Esophagus squamous epithelium (tissue), 5 donors: Measurements from ENCODE around the gene PIGBOS1. TPM values are rescaled to one million over a fixed set of nuclear protein-coding genes. Genes with fewer than 3 reads are reported as not detected.

Experiments
- DNase-seq: peaks from one replicate; lab custom pipeline; 2025; lab: John Stamatoyannopoulos, UW
- H3K27ac ChIP-seq, 4 donors: fragments of 200-600 bp; sonication (generic); one replicate each; pipeline ENCODE4 v1.5.1; 2016 to 2019; ENCODE audit warnings: mild to moderate bottlenecking in 1 of 4
- H3K27me3 ChIP-seq, 4 donors: fragments of 200-600 bp; sonication (generic); 1 replicate in 3 of 4; 2 replicates in 1 of 4; pipeline versions ENCODE4 v1.5.1 to v1.6.0; 2017 to 2021; ENCODE audit warnings: antibody characterized with exemption in 1 of 4
- H3K36me3 ChIP-seq, 3 donors: fragments of 200-600 bp; sonication (generic); one replicate each; pipeline ENCODE4 v1.5.1; 2016 to 2019
- H3K4me1 ChIP-seq, 3 donors: fragments of 200-600 bp; sonication (generic); one replicate each; pipeline ENCODE4 v1.5.1; 2017 to 2019
- H3K4me3 ChIP-seq, 4 donors: fragments of 200-600 bp; sonication (generic); 1 replicate in 3 of 4; 2 replicates in 1 of 4; pipeline ENCODE4 v1.5.1; 2016 to 2019; ENCODE audit warnings: mild to moderate bottlenecking in 2 of 4, moderate library complexity in 1 of 4
- H3K9me3 ChIP-seq, 3 donors: fragments of 200-600 bp; sonication (generic); one replicate each; pipeline ENCODE4 v1.5.1; 2016 to 2019
- POLR2A ChIP-seq, 4 donors: fragments of 450-650 bp; IDR thresholded peaks; one replicate each; pipeline ENCODE4 v1.6.1; 2017; ENCODE audit warnings: antibody characterized with exemption in 4 of 4, mild to moderate bottlenecking in 4 of 4, moderate library complexity in 3 of 4
- WGBS, 2 donors: methylation state at CpG; one replicate each; pipeline ENCODE4 v1.1.5; 2018; 5-methylcytosine and 5-hydroxymethylcytosine counted together
- intact Hi-C: fragments of 100-400 bp; cut with DNase I; formaldehyde crosslinking; loops from one replicate; pipeline ENCODE4 v1.15.0; 2022
- total RNA-seq, 4 donors: library from RNA; depleted of rRNA; stranded (reverse); fragments of >200 nt; gene quantifications; one replicate each; pipeline ENCODE4 v1.1.0, GENCODE V29; 2016
- TF ChIP-seq, protein P1 (sequence below), 6 experiments: fragments of 450-650 bp in 4 of 6; fragments of 200-600 bp in 2 of 6; sonication (generic) in 2 of 6; IDR thresholded peaks; one replicate each; pipeline ENCODE4 v1.5.1; 2016 to 2019; ENCODE audit warnings: antibody characterized with exemption in 6 of 6, mild to moderate bottlenecking in 4 of 6, moderate library complexity in 4 of 6
- donor health status: DM: yes; HTN: yes; CAD: no.

PIGBOS1 gene
- total RNA-seq, 4 donors from 2014 or later: 2.6 to 13.5 (median 9.9) TPM

DNA sequence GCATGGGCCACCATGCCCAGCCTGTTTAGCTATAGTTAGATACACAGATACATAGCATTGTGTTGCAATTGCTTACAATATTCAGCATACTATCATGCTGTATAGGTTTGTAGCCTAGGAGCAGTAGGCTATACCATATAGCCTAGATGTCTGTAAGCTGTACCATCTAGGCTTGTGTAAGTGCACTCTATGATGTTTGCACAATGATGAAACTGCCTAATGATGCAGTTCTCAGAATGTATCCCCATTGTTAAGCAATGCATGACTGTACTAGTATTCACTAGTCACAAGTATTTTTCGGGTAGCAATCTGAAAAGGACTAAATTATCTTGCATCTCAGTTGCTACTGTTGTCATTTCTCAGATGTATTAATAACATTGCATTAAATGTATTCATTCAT lies 16.1 kb upstream of the PIGBOS1 start:
- WGBS, 2 donors: 61 to 63% methylated on average over 1 of the region's 1 CpG
- Histone ChIP-seq H3K27me3 (no peaks in the 10 kb centered on the region), H3K9me3 (no peaks in the 10 kb centered on the region), H3K27ac (no peak overlapping the region), H3K36me3 (peaks cover 0 to 95% (median 7%) of the 10 kb centered on the region in 3 donors), H3K4me1 (no peaks in the 10 kb centered on the region), H3K4me3 (no peak overlapping the region)
- DNase-seq: no peak
- TF ChIP-seq, protein P1, sequence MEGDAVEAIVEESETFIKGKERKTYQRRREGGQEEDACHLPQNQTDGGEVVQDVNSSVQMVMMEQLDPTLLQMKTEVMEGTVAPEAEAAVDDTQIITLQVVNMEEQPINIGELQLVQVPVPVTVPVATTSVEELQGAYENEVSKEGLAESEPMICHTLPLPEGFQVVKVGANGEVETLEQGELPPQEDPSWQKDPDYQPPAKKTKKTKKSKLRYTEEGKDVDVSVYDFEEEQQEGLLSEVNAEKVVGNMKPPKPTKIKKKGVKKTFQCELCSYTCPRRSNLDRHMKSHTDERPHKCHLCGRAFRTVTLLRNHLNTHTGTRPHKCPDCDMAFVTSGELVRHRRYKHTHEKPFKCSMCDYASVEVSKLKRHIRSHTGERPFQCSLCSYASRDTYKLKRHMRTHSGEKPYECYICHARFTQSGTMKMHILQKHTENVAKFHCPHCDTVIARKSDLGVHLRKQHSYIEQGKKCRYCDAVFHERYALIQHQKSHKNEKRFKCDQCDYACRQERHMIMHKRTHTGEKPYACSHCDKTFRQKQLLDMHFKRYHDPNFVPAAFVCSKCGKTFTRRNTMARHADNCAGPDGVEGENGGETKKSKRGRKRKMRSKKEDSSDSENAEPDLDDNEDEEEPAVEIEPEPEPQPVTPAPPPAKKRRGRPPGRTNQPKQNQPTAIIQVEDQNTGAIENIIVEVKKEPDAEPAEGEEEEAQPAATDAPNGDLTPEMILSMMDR (IDR thresholded peaks at IDR 0.05): no peak
- TF ChIP-seq POLR2A (IDR thresholded peaks at IDR 0.05): no peak
- intact Hi-C loops: no loop called here

DNA sequence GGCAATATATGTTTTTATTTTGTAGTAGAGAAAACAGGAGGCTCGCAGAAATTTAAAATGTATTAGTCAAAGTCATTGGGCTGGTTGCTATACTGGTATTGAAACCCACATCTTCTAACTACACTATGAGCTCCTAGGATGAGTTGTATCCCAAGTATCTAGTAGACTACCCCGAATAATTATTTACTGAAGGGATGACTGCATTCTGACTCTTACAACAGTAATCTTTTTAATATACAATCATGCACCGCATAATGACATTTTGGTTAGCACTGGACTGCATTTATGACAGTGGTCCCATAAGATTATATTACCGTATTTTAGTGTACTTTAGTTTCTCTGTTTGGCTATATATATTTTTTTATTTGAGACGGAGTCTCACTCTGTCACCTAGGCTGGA lies 15.4 kb upstream of the PIGBOS1 start:
- no peaks in the 10 kb centered on the region for H3K9me3 ChIP-seq
- no peak overlapping the region for H3K27ac ChIP-seq
- no peak for DNase-seq
- no peaks in the 10 kb centered on the region for H3K4me1 ChIP-seq
- TF ChIP-seq, protein P1 (IDR thresholded peaks at IDR 0.05): no peak
- TF ChIP-seq POLR2A (IDR thresholded peaks at IDR 0.05): no peak
- H3K4me3 ChIP-seq: no peak overlapping the region
- 85 to 93% methylated on average over 5 of the region's 5 CpGs for WGBS, 2 donors
- no peaks in the 10 kb centered on the region for H3K27me3 ChIP-seq
- intact Hi-C loops: no loop called here
- H3K36me3 ChIP-seq: peaks cover 0 to 96% (median 7%) of the 10 kb centered on the region in 3 donors

DNA sequence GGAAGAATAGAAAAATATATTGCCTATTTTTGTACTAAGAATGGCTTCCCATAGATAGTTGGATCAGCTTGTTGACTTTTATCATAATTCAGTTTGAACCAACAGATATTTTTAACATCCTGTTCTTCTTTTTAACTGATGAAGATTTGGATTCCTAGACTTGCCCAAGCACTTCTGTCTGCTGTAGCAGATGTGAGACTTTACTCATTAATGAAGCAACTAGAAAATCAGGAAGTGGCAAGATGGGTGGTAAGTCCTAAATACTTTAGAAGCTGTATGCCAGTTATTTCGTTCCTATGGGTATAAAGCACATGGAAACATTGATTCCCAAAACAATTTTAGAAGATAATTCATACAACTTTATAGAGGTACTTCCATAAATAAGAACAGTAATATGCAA lies 8.5 kb upstream of the PIGBOS1 start:
- 71 to 78% methylated on average over 1 of the region's 1 CpG for WGBS, 2 donors
- H3K36me3 ChIP-seq: peaks cover 0 to 57% (median 7%) of the 10 kb centered on the region in 3 donors
- H3K27ac ChIP-seq: no peak overlapping the region
- DNase-seq: no peak
- no peaks in the 10 kb centered on the region for H3K4me1 ChIP-seq
- no peak overlapping the region for H3K4me3 ChIP-seq
- intact Hi-C loops: no loop called here
- TF ChIP-seq POLR2A (IDR thresholded peaks at IDR 0.05): no peak
- TF ChIP-seq, protein P1 (IDR thresholded peaks at IDR 0.05): no peak
- no peaks in the 10 kb centered on the region for H3K9me3 ChIP-seq
- H3K27me3 ChIP-seq: no peaks in the 10 kb centered on the region

DNA sequence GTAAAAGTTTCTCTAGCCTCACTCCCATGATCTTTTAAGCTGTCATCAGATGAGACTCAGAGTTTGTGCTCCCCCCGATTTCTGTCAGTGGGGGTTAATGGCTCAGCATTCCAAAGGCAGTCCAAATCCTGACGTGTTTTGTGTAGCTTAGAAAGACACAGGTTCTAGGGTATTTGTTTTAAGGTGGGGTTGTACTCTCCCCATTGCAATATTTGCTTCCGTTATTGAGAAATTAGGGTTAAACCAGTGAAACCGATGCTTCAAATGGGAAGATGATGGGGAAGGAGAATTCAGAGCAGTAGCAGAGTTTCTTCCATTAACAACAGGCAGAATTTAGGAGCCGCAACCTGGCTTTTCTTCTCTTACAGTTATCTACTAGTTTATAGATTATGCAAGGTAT lies 3.5 kb upstream of the PIGBOS1 start:
- no peaks in the 10 kb centered on the region for H3K9me3 ChIP-seq
- H3K27ac ChIP-seq: no peak overlapping the region
- H3K36me3 ChIP-seq: peaks cover 0 to 15% (median 0%) of the 10 kb centered on the region in 3 donors
- no peak overlapping the region for H3K4me3 ChIP-seq
- TF ChIP-seq, protein P1 (IDR thresholded peaks at IDR 0.05): no peak
- TF ChIP-seq POLR2A (IDR thresholded peaks at IDR 0.05): no peak
- no peaks in the 10 kb centered on the region for H3K27me3 ChIP-seq
- DNase-seq: no peak
- WGBS, 2 donors: 78 to 81% methylated on average over 4 to 5 of the region's 5 CpGs
- intact Hi-C loops: no loop called here
- peaks cover 0 to 32% (median 15%) of the 10 kb centered on the region in 3 donors for H3K4me1 ChIP-seq

DNA sequence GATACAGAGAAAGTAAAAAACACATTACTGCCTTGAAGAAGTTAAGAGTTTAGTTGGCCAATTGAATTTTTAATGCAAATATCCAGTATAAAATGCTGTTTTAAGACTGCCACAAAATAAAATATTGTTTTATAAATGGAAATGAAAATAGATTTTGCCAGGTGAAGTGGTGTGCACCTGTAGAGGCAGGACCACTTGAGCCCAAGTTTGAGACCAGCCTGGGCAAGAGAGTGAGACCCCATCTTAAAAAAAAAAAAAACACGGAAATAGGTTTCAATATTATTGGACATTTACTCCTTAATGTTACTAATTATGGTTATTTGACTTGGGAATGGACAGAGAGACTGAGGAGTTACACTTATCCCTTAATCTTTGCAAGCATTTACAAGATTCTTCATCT lies 2.0 kb upstream of the PIGBOS1 start:
- WGBS, 2 donors: 63 to 74% methylated on average over 1 of the region's 1 CpG
- no peaks in the 10 kb centered on the region for H3K27me3 ChIP-seq
- intact Hi-C loops: no loop called here
- TF ChIP-seq, protein P1 (IDR thresholded peaks at IDR 0.05): no peak
- no peak for TF ChIP-seq POLR2A (IDR thresholded peaks at IDR 0.05)
- H3K9me3 ChIP-seq: no peaks in the 10 kb centered on the region
- no peak for DNase-seq
- peaks cover 0 to 46% (median 18%) of the 10 kb centered on the region in 3 donors for H3K4me1 ChIP-seq
- H3K36me3 ChIP-seq: peaks cover 0 to 15% (median 0%) of the 10 kb centered on the region in 3 donors
- H3K4me3 ChIP-seq: no peak overlapping the region
- H3K27ac ChIP-seq: no peak overlapping the region
